GM19099 (cell line): Measurements from ENCODE around the gene TRIM7.

Source experiments
- POLR2A ChIP-seq: IDR thresholded peaks from 3 replicates; pipeline ENCODE4 v1.6.1; 2011; ENCODE audit warnings: low read depth; ENCODE audit not compliant: insufficient read length; ENCODE audit errors: extremely low read depth

The TRIM7 gene

DNA sequence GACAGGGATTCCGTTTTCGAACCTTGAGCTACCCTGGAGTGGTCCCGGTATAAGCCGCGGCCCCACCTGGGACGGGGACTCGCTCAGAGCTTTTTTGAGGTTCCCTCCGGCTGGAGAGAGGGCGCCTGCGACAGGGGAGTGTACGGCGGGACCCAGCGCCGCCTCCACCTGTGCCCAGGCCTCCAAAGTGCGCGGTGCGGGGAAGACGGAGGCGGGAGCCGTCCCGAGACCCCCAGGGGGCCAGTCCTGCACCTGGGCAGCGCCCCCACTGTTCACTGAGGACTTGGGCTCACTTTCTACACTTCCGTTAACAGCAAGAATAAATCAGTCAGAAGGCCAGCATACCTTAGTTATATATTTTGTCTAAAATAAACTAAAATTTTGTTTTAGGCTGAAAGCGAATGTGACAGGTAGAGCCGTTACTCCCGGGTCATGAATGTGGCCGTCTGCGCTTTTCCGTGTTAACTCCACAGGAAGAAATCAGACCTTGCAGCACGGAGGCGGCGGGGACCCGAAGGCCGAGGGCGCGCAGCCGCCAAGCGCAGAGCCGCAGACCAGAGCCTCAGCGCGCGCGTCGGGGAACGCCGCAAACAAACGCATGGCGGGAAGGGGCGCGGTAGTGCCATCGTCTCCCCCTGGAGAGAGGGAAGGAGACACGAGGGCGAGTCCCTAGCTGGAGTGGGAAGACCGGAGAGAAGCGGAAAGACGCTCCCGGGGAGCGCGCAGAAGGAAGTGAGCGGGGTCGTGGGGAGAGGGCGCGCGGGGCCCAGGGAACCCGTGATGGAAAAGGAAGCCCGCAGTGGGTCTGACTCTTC is 14.1 kb downstream of the TRIM7 start:
- no peak for TF ChIP-seq POLR2A

GRCh38 chr5:181189962-181190710 is 14.9 kb downstream of the TRIM7 start:
- TF ChIP-seq POLR2A = no peak

DNA sequence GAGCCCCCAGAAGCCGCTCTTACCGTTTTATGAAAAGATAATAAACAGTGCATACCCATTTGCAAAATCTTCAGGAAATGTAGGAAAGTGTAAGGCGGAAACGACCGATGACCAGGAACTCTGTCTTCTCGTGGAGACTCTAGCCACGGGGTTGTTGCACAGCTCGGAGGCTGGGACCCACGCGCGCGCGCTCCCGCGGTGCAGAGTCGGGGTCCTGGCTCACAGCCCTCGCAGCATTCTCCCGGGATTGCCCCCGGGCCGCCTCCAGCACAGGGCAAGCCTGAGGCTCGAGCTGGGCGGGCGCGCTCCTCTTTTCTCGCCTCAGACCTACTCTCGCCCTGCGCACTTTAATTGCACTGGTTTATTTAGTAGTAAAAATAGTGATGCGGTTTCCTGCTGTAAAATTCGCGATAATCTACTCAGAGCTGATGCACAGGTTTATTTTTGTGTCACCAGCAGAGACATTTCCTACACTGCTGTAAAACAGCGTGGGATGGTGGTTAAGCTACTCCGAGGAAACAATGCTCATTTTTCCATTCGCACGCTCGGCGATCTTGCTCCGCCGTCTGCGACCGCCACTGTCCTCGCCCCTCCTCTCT is 15.5 kb downstream of the TRIM7 start:
- TF ChIP-seq POLR2A = no peak

DNA sequence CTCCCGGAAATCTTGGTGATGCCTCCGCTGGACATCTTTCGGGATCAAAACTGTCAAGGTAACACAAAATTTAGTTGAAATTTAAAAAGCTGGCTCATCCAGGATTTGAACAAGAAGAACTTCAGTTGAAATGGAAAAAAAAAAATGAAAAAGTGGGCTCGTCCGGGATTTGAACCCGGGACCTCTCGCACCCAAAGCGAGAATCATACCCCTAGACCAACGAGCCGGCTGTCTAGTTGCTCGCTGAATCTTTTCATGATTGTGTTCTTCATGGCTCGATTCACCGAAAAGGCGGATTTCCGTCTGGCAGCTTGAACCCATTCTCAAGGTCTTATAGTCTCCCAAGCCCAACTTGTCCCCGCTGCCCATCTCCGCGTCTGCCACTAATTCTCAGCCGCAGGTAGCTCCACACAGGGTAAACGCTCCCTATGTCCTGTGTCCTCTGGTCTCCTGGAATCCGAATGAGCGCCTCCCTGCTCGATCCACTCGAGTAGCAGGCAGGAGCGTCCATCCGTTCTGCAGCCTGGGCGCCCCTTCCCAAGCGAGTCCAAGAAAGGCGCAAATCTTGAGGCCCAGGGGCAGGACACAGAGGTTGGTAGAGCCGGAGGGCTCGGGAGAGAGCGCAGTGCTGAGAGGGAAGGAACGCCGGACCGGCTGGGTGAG is 16.2 kb downstream of the TRIM7 start:
- no peak for TF ChIP-seq POLR2A

GRCh38 chr5:181187500-181188213 is 17.3 kb downstream of the TRIM7 start:
- no peak for TF ChIP-seq POLR2A

DNA sequence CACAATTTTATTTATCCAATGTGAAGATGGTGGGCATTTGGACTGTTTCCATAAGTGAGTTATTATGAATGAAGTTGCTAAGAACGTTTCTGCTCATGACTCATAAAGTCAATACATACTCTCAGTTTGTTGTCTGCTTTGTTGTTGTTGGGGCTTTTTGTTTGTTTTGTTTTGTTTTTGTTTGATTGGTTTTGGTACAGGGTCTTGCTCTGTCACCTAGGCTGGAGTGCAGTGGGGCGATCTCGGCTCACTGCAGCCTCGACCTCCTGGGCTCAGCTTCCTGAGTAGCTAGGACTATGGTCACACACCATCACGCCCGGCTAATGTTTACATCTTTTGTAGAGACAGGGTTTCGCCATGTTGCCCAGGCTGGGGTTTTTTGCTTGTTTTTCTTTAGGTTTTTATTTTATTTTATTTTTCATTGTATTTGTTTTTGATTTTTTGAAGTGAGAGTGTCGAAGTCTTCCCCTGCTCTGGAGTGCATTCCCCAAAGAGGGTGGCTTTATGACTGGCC is 18.0 kb downstream of the TRIM7 start:
- TF ChIP-seq POLR2A = no peak

- no peak for TF ChIP-seq POLR2A
Measured at GRCh38 chr5:181186022-181186421, 19.0 kb downstream of the TRIM7 start.

- no peak for TF ChIP-seq POLR2A
Measured at GRCh38 chr5:181185560-181185959, 19.4 kb downstream of the TRIM7 start.

DNA sequence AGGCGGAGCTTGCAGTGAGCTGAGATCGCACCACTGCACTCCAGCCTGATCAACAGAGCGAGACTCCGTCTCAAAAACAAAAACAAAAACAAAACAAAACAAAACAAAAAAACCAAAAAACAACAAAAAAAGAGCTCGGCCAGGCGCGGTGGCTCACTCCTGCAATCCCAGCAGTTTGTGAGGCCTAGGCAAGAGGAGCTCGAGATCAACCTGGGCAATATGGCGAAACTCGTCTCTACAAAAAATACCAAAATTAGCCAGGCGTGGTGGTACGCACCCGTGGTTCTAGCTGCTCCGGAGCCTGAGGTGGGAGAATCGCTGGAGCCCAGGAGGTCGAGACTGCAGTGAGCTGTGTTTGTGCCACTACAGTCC is 20.2 kb downstream of the TRIM7 start:
- TF ChIP-seq POLR2A = no peak

GRCh38 chr5:181182651-181183050 is 22.3 kb downstream of the TRIM7 start:
- TF ChIP-seq POLR2A = no peak

DNA sequence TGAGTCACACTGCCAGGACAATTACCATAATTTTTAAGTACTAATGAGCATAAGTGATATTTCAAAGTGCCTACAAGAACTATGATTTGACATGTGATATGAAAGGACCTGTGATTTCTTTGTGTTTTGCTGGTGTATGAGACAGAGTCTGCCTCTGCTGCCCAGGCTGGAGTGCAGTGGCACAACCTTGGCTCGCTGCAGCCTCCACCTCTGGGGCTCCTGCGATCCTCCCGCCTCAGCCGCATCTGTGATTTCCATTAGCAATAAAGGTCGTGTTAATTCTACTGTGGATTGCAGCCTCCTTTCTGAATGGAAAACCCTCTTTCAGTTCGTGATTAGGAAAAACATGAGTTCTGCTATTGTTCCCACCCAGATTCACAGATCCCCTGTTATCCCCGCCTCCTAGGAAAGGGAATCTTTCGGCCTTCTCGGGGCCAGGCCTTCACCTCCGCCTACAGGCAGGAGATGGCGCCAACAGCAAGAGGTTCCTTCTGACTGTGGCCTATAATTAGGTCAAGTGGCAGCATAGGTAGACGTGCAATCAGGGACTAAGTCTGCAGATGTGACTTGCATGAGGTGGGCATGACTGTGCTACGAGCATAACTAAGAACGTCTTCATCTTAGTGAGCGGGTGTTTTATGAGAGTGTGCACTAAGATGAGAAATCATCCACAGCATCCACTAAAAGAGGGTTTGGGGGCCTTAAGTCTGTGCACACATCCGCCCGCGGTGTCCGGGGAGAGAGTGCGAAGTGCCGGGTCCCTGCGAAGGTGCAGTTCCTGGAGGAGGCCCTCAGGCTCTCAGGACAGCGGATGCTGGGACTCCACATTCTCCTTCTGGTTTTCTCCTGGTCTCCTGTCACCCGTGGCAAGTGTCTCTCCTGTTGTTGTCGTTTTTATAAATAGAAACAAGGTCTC is 23.1 kb downstream of the TRIM7 start:
- TF ChIP-seq POLR2A = no peak

GRCh38 chr5:181176254-181176952 is 28.6 kb downstream of the TRIM7 start:
- TF ChIP-seq POLR2A = no peak
